ENCODE data around the gene RRP15.

RRP15 gene

GRCh38 chr1:218346391-218347204, 61.5 kb downstream of the RRP15 start:
- H3K4me2 ChIP-seq (ENCODE audit: low read length), result peak overlapping the region; percentile 97
- H3K36me3 ChIP-seq (ENCODE audit: control insufficient read depth, insufficient read depth, low read length), result no peaks in the 10 kb centered on the region
- no peaks in the 10 kb centered on the region for H3K79me2 ChIP-seq
- no peaks in the 10 kb centered on the region for H3K9me3 ChIP-seq (ENCODE audit: control insufficient read depth, low read length)
- H3K4me1 ChIP-seq, result no peaks in the 10 kb centered on the region
- H3K9ac ChIP-seq, result no peak overlapping the region
- H3K27me3 ChIP-seq (ENCODE audit: control insufficient read depth, insufficient read depth, low read length), result no peaks in the 10 kb centered on the region
- peak overlapping the region; percentile 68 for H3K4me3 ChIP-seq (ENCODE audit: low read depth, low read length)
- TF ChIP-seq, protein P1, sequence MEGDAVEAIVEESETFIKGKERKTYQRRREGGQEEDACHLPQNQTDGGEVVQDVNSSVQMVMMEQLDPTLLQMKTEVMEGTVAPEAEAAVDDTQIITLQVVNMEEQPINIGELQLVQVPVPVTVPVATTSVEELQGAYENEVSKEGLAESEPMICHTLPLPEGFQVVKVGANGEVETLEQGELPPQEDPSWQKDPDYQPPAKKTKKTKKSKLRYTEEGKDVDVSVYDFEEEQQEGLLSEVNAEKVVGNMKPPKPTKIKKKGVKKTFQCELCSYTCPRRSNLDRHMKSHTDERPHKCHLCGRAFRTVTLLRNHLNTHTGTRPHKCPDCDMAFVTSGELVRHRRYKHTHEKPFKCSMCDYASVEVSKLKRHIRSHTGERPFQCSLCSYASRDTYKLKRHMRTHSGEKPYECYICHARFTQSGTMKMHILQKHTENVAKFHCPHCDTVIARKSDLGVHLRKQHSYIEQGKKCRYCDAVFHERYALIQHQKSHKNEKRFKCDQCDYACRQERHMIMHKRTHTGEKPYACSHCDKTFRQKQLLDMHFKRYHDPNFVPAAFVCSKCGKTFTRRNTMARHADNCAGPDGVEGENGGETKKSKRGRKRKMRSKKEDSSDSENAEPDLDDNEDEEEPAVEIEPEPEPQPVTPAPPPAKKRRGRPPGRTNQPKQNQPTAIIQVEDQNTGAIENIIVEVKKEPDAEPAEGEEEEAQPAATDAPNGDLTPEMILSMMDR (IDR thresholded peaks at IDR 0.05), result no peak
- no peak overlapping the region for H3K27ac ChIP-seq
- H2AFZ ChIP-seq, result peak overlapping the region; percentile 84

DNA sequence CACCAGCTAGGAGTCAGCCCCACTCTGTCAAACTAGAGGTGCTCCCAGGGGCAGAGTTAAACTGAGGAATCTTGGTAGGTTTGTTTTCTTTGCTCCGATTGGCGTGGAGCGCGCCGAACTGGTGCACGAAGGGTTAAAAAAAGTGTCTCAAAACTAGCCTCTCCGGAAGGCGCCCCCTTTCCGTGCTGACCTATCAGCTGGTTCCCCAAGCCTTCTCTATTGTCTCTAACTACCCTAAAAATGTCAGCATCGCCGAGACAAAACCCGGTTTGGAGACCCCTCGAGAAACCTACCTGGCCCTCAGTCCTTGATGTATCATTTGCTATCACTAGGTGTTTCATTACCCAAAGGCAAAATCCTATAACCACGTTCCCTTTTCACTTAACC, 62.2 kb downstream of the RRP15 start:
- peak overlapping the region; percentile 84 for H2AFZ ChIP-seq
- H3K9ac ChIP-seq, result no peak overlapping the region
- no peaks in the 10 kb centered on the region for H3K9me3 ChIP-seq (ENCODE audit: control insufficient read depth, low read length)
- H3K4me3 ChIP-seq (ENCODE audit: low read depth, low read length), result peak overlapping the region; percentile 68
- H3K27me3 ChIP-seq (ENCODE audit: control insufficient read depth, insufficient read depth, low read length), result no peaks in the 10 kb centered on the region
- no peaks in the 10 kb centered on the region for H3K79me2 ChIP-seq
- H3K4me1 ChIP-seq, result no peaks in the 10 kb centered on the region
- H3K27ac ChIP-seq, result no peak overlapping the region
- H3K36me3 ChIP-seq (ENCODE audit: control insufficient read depth, insufficient read depth, low read length), result no peaks in the 10 kb centered on the region
- H3K4me2 ChIP-seq (ENCODE audit: low read length), result peak overlapping the region; percentile 97
- TF ChIP-seq, protein P1 (IDR thresholded peaks at IDR 0.05), result no peak

DNA sequence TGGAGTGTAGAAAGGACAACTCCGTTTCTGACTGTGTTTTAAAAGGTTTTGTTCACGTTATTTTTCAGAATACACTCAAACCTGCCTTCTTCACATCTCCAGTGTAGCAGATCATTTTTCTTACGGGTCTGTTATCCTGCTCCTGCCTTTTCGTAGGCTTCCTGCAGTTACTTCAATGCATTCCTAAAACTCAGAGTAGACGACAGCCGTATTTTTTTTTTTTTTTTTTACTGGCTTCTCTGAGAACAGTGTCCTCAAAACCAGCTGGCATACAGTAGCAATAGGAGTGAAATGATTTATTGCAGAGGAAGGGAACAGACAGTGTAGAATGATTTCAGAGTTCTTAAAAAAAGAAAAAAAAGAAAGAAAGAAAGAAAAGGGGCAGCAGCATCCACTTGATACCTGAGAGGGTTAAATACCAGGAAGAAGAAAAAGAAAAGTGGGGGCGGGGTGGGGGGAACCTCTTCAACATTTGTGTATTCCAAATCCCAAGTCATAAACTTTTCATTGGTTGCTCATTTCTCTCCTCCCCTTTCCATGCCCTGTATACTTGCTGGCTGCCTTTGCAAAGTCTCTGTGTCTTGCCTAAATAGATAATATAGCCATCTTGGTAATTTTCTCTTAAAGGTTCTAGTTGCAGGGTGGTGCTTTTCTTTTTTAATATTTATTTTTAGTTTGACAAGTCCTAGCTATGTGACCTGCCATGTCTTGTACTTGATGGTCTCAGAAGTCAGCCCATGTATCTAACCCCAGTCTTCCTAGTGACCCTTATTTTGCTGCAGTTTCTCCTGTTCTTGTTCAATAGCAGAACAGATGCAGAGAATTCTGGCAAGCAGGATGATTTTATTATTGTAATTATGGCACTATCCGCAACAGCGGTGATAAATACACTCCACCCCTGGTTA, 62.9 kb downstream of the RRP15 start:
- H3K27me3 ChIP-seq (ENCODE audit: control insufficient read depth, insufficient read depth, low read length), result no peaks in the 10 kb centered on the region
- peak overlapping the region; percentile 97 for H3K4me2 ChIP-seq (ENCODE audit: low read length)
- H2AFZ ChIP-seq, result peak overlapping the region; percentile 84
- H3K9ac ChIP-seq, result no peak overlapping the region
- TF ChIP-seq, protein P1 (IDR thresholded peaks at IDR 0.05), result no peak
- H3K36me3 ChIP-seq (ENCODE audit: control insufficient read depth, insufficient read depth, low read length), result no peaks in the 10 kb centered on the region
- H3K79me2 ChIP-seq, result no peaks in the 10 kb centered on the region
- peak overlapping the region; percentile 68 for H3K4me3 ChIP-seq (ENCODE audit: low read depth, low read length)
- H3K9me3 ChIP-seq (ENCODE audit: control insufficient read depth, low read length), result no peaks in the 10 kb centered on the region
- no peaks in the 10 kb centered on the region for H3K4me1 ChIP-seq
- no peak overlapping the region for H3K27ac ChIP-seq

- TF ChIP-seq, protein P1 (IDR thresholded peaks at IDR 0.05), result no peak
- no peaks in the 10 kb centered on the region for H3K27me3 ChIP-seq (ENCODE audit: control insufficient read depth, insufficient read depth, low read length)
Observed at GRCh38 chr1:218348628-218349071, 63.6 kb downstream of the RRP15 start.

More at GRCh38 chr1:218348628-218349071, 63.6 kb downstream of the RRP15 start:
- no peaks in the 10 kb centered on the region for H3K9me3 ChIP-seq (ENCODE audit: control insufficient read depth, low read length)
- H3K9ac ChIP-seq, result no peak overlapping the region
- no peak overlapping the region for H3K4me3 ChIP-seq (ENCODE audit: low read depth, low read length)
- H3K79me2 ChIP-seq, result no peaks in the 10 kb centered on the region
- H3K4me1 ChIP-seq, result no peaks in the 10 kb centered on the region
- H3K36me3 ChIP-seq (ENCODE audit: control insufficient read depth, insufficient read depth, low read length), result no peaks in the 10 kb centered on the region
- H2AFZ ChIP-seq, result no peak overlapping the region
- peak overlapping the region; percentile 6 for H3K4me2 ChIP-seq (ENCODE audit: low read length)
- H3K27ac ChIP-seq, result no peak overlapping the region

Data from parathyroid adenoma (tissue), 2 donors.